Stimulated activated naive CD4-positive, alpha-beta T cell treated with Interleukin-2 at 50 U/mL for 16 hours (primary cell): ENCODE measurements around the gene RNF213.

Experiments
- DNase-seq: peaks from one replicate; lab custom pipeline; 2025; lab: John Stamatoyannopoulos, UW

The RNF213 gene

GRCh38 chr17:80433916-80434666, 173.4 kb downstream of the RNF213 start:
- no peak for DNase-seq

GRCh38 chr17:80437532-80437931, 176.9 kb downstream of the RNF213 start:
- DNase-seq, result no peak

- DNase-seq, result no peak
Observed at GRCh38 chr17:80438806-80439205, 178.2 kb downstream of the RNF213 start.

- DNase-seq, result no peak
Observed at GRCh38 chr17:80439499-80439898, 178.8 kb downstream of the RNF213 start.

GRCh38 chr17:80441133-80441578, 180.5 kb downstream of the RNF213 start:
- DNase-seq, result peak; percentile 6

- DNase-seq, result no peak
Observed at GRCh38 chr17:80441598-80442322, 181.1 kb downstream of the RNF213 start.

GRCh38 chr17:80442323-80442659, 181.6 kb downstream of the RNF213 start:
- no peak for DNase-seq

- DNase-seq, result no peak
Observed at GRCh38 chr17:80442764-80443163, 182.1 kb downstream of the RNF213 start.

- no peak for DNase-seq
Observed at GRCh38 chr17:80443498-80443897, 182.8 kb downstream of the RNF213 start.

GRCh38 chr17:80443916-80444643, 183.4 kb downstream of the RNF213 start:
- DNase-seq, result no peak

GRCh38 chr17:80444644-80444979, 184.0 kb downstream of the RNF213 start:
- no peak for DNase-seq

GRCh38 chr17:80445007-80445725, 184.5 kb downstream of the RNF213 start:
- no peak for DNase-seq

- DNase-seq, result no peak
Observed at GRCh38 chr17:80445726-80446110, 185.1 kb downstream of the RNF213 start.

- DNase-seq, result no peak
Observed at GRCh38 chr17:80446645-80447405, 186.2 kb downstream of the RNF213 start.

- no peak for DNase-seq
Observed at GRCh38 chr17:80447790-80448189, 187.1 kb downstream of the RNF213 start.
